Breast epithelium (tissue), 4 donors: Measurements from ENCODE around the gene GON7. TPM values are rescaled to one million over a fixed set of nuclear protein-coding genes. Genes with fewer than 3 reads are reported as not detected.
"Not testable (repeated sequence)": the region's sequence is repeated elsewhere in the genome, so short reads cannot be mapped to it uniquely, and the experiment has no call there.

Experiments used
- DNase-seq, 2 donors: peaks; one replicate each; pipeline ENCODE4 v3.0.0-alpha.2; 2019; ENCODE audit warnings: low spot score in 2 of 2
- H3K27ac ChIP-seq, 2 donors: fragments of 200-600 bp; sonication (generic) in 1 of 2; one replicate each; pipeline ENCODE4 v1.5.1; 2016 to 2019; ENCODE audit warnings: mild to moderate bottlenecking in 1 of 2
- H3K27me3 ChIP-seq, 2 donors: fragments of 200-600 bp; sonication (generic) in 1 of 2; one replicate each; pipeline versions ENCODE4 v1.5.1 to v1.6.0; 2017 to 2019; ENCODE audit warnings: control low read depth in 1 of 2, mild to moderate bottlenecking in 1 of 2
- H3K36me3 ChIP-seq: fragments of 200-600 bp; one replicate; pipeline ENCODE4 v1.5.1; 2019
- H3K4me1 ChIP-seq, 2 donors: fragments of 200-600 bp; sonication (generic); one replicate each; pipeline ENCODE4 v1.5.1; 2016 to 2019; ENCODE audit warnings: control low read depth in 1 of 2
- H3K4me3 ChIP-seq, 3 donors: fragments of 200-600 bp; sonication (generic); 1 replicate in 2 of 3; 2 replicates in 1 of 3; pipeline ENCODE4 v1.5.1; 2016 to 2019; ENCODE audit warnings: mild to moderate bottlenecking in 3 of 3, moderate library complexity in 2 of 3
- H3K9me3 ChIP-seq, 2 donors: fragments of 200-600 bp; sonication (generic) in 1 of 2; one replicate each; pipeline ENCODE4 v1.5.1; 2016 to 2019; ENCODE audit warnings: control low read depth in 1 of 2
- CTCF ChIP-seq, 3 donors: fragments of 450-650 bp; IDR thresholded peaks; one replicate each; pipeline ENCODE4 v1.5.1; 2016 to 2017; ENCODE audit warnings: antibody characterized with exemption in 3 of 3, mild to moderate bottlenecking in 3 of 3, moderate library complexity in 3 of 3
- POLR2A ChIP-seq: fragments of 450-650 bp; IDR thresholded peaks from one replicate; pipeline ENCODE4 v1.6.1; 2016; ENCODE audit warnings: antibody characterized with exemption, mild to moderate bottlenecking, moderate library complexity
- POLR2AphosphoS5 ChIP-seq, 3 donors: sonication (generic); formaldehyde crosslinking; IDR thresholded peaks; one replicate each; pipeline ENCODE4 v1.6.1; 2017; ENCODE audit warnings: antibody characterized with exemption in 3 of 3
- intact Hi-C: fragments of 100-400 bp; cut with DNase I; formaldehyde crosslinking; loops from one replicate; pipeline ENCODE4 v1.15.1; 2023; ENCODE audit warnings: low total_unique reads
- total RNA-seq, 3 donors: library from RNA; depleted of rRNA; stranded (reverse); fragments of >200 nt; gene quantifications; one replicate each; pipeline ENCODE4 v1.1.0, GENCODE V29; 2016

Gene GON7
- total RNA-seq, 3 donors from 2014 or later = 8.5 to 12.1 (median 11.1) TPM

- no peak for TF ChIP-seq POLR2A
- H3K4me3 ChIP-seq = no peak overlapping the region
- H3K9me3 ChIP-seq = no peaks in the 10 kb centered on the region
- no peaks in the 10 kb centered on the region for H3K4me1 ChIP-seq
- no peaks in the 10 kb centered on the region for H3K27me3 ChIP-seq
- no peak for DNase-seq
- intact Hi-C loops = no loop called here
- H3K27ac ChIP-seq = no peak overlapping the region
- no peaks in the 10 kb centered on the region for H3K36me3 ChIP-seq
Measured at GRCh38 chr14:93160353-93160801, 46.5 kb downstream of the GON7 start.

- H3K4me1 ChIP-seq, intact Hi-C loops, H3K36me3 ChIP-seq, H3K9me3 ChIP-seq, H3K4me3 ChIP-seq, H3K27ac ChIP-seq, H3K27me3 ChIP-seq, DNase-seq: not testable (repeated sequence)
Measured at GRCh38 chr14:93159625-93160352, 47.1 kb downstream of the GON7 start.

GRCh38 chr14:93158349-93158748 is 48.5 kb downstream of the GON7 start:
- H3K27ac ChIP-seq, DNase-seq, intact Hi-C loops, H3K36me3 ChIP-seq, H3K9me3 ChIP-seq, H3K27me3 ChIP-seq, H3K4me3 ChIP-seq, H3K4me1 ChIP-seq: not testable (repeated sequence)

GRCh38 chr14:93156693-93157369 is 50.0 kb downstream of the GON7 start:
- H3K36me3 ChIP-seq = no peaks in the 10 kb centered on the region
- H3K4me1 ChIP-seq = no peaks in the 10 kb centered on the region
- TF ChIP-seq POLR2AphosphoS5 (IDR thresholded peaks at IDR 0.05) = no peak
- no peak for TF ChIP-seq POLR2A
- no peak for TF ChIP-seq CTCF (IDR thresholded peaks at IDR 0.05)
- H3K27me3 ChIP-seq = no peaks in the 10 kb centered on the region
- no peak overlapping the region for H3K27ac ChIP-seq
- intact Hi-C loops = no loop called here
- H3K4me3 ChIP-seq = no peak overlapping the region
- H3K9me3 ChIP-seq = no peaks in the 10 kb centered on the region
- no peak for DNase-seq

GRCh38 chr14:93155667-93156066 is 51.2 kb downstream of the GON7 start:
- intact Hi-C loops = no loop called here
- no peaks in the 10 kb centered on the region for H3K27me3 ChIP-seq
- H3K36me3 ChIP-seq = no peaks in the 10 kb centered on the region
- no peaks in the 10 kb centered on the region for H3K4me1 ChIP-seq
- H3K9me3 ChIP-seq = no peaks in the 10 kb centered on the region
- TF ChIP-seq POLR2AphosphoS5 (IDR thresholded peaks at IDR 0.05) = no peak
- TF ChIP-seq POLR2A = no peak
- TF ChIP-seq CTCF (IDR thresholded peaks at IDR 0.05) = no peak
- DNase-seq = no peak
- no peak overlapping the region for H3K4me3 ChIP-seq
- H3K27ac ChIP-seq = no peak overlapping the region

GRCh38 chr14:93153121-93153520 is 53.7 kb downstream of the GON7 start:
- no peaks in the 10 kb centered on the region for H3K27me3 ChIP-seq
- H3K9me3 ChIP-seq = no peaks in the 10 kb centered on the region
- no peak overlapping the region for H3K27ac ChIP-seq
- H3K36me3 ChIP-seq = no peaks in the 10 kb centered on the region
- no peak for DNase-seq
- no peak overlapping the region for H3K4me3 ChIP-seq
- intact Hi-C loops = no loop called here
- no peak for TF ChIP-seq POLR2A
- no peaks in the 10 kb centered on the region for H3K4me1 ChIP-seq

Other genes starting within 250 kb of the GON7 start
- 10 to 100 TPM; 27.8 to 91.7 (median 42.9) TPM for gene ITPK1, start 91.1 kb downstream of the GON7 start, total RNA-seq
- gene MOAP1, start 22.2 kb downstream of the GON7 start, total RNA-seq = 10 to 100 TPM; 29.0 to 35.9 (median 31.1) TPM
- 10 to 100 TPM; 10.8 to 14.9 (median 11.4) TPM for gene LYSET, start 21.7 kb downstream of the GON7 start, total RNA-seq
- 10 to 100 TPM; 21.0 to 34.7 (median 31.0) TPM for gene UBR7, start 191 bp upstream of the GON7 start, total RNA-seq
- gene BTBD7, start 126.0 kb upstream of the GON7 start, total RNA-seq = 10 to 100 TPM; 19.7 to 32.8 (median 26.5) TPM
- gene COX8C, start 140.1 kb upstream of the GON7 start, total RNA-seq = not detected
- under 1 TPM in 2 of 3 donors, not detected in 1; 0.29 to 0.32 TPM for gene UNC79, start 223.9 kb upstream of the GON7 start, total RNA-seq